HG02870 (cell line): Measurements from ENCODE around the gene SLCO2B1.

Experiments
- ATAC-seq: cut with Tn5 transposase; IDR thresholded peaks from one replicate; pipeline ENCODE4 v1.9.1; 2021; ENCODE audit warnings: mild to moderate bottlenecking, moderate library complexity; ENCODE audit not compliant: unreplicated experiment

The SLCO2B1 gene

DNA sequence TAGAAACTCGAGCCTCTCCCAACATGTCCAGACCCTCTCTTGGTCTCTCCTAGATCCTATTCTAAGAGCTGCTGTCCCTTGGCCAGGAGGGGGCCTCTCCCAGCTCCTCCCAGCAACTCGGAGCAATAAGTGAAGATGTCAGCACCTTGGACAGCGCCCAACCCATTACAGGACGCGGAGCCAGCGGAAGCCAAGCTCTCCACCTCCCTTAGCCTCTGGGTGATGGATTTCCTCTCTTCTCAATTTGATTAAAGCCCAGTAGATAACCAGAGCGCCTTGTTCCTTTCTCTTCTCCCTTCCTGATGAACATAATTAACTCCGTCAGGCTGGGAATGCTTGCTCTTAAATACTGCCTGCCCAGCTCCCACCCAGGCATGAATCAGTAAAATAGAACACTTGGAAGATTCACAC is 63.5 kb downstream of the SLCO2B1 start:
- ATAC-seq, result no peak

DNA sequence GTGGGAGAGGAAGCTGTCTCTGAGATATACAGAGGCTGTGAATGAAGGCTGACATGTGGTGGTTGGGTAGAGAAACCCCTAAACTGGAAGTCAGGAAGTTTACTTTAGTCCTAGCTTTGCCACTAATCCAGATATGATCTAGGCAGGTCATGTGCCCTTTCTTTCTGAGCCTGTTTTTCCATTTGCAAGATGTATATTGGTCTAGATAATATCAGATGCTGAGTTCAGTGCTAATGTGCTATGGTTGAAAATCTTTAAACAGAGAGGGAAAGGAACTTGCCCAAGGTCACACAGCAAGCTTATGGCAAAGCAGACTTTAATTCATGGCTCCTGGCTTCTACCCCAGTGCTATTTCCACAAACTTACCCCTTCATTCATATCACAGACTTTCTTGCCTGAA is 63.9 kb downstream of the SLCO2B1 start:
- ATAC-seq, result no peak

DNA sequence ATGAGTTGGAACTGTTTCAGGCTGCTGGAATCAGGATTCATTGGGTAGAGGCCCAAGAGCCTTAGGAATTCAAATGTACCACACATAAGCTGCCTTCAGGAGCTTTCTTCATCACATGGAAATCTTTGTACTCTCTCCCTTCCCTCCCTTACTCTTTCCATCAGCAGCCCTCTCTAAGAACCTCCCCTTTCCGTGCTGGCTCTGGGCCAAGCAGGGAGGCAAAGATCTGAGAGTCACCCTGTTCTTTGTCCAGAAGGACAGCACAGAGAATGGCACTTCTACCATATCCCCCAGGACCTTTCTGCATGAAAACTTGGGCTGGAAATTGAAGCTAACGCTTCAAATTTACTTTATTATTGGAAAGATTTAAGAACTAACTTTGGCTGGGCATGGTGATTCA is 69.0 kb downstream of the SLCO2B1 start:
- no peak for ATAC-seq

DNA sequence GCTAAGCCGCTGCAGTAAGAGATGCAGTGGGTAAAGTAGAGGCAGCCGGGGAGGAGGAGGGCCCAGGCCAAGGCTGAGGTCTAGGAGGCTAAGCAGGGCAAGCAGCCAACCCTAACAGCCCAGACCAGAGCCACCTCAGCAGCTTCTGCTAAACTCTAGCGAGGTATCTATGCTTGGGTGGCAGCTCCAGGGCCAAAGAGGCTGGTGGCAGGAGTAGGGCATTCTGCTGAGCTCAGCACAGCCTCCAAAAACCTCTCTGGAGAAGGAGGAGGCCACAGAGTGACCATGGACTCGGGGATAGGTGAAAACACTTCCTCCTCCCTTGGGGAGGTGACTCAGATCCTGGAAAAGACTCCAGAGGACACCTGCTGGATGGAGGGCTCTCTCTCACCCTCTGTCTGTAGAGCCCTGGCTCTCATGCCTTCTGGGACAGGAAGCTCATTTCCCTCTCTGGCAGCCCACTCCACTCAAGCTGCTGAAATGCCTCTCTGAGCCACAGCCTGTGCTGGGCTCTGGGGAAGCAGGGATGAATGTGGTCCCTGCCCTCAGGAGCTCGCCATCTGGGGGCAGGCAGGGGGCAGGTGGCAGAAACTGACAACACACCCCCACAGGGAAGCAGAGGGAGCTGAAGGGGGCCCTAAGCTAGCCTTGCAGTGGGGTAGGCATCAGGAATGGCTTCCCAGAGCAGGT is 73.2 kb downstream of the SLCO2B1 start:
- ATAC-seq, result no peak

DNA sequence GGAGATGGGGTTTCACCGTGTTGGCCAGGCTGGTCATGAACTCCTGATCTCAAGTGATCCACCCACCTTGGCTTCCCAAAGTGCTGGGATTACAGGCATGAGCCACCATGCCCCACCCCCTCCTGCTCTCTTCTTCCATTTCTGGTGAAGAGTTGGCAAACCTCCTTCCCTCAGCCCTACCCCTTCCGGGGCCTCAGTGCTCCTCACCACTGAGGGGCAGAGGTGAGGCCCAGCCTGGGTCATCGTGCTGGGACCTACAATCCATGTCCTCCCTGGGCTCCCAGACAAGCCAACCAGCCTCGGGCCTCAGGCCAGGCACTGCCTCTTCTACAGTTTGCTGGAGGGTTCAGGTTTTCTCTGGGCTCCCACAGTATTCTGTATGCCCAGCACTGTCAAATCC is 74.9 kb downstream of the SLCO2B1 start:
- no peak for ATAC-seq

DNA sequence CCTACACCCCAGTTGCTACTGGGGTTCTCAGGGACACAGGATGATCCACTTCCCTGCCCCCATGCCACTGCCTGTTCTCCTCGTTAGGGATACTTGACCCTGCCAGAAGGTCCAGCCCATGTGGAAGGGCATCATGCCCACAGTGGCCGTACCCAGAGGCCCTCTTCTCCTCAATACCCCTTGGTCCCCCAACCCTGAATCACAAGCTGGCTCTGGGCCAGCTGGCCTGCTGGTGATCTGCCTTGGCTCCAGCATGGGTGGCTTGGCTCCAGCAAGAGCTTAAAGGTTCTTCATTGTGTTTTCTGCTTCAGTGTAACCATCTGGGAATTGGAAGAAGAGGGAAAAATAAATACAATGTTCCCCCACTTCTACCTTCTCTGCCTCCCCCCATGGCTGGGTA is 78.6 kb downstream of the SLCO2B1 start:
- no peak for ATAC-seq

DNA sequence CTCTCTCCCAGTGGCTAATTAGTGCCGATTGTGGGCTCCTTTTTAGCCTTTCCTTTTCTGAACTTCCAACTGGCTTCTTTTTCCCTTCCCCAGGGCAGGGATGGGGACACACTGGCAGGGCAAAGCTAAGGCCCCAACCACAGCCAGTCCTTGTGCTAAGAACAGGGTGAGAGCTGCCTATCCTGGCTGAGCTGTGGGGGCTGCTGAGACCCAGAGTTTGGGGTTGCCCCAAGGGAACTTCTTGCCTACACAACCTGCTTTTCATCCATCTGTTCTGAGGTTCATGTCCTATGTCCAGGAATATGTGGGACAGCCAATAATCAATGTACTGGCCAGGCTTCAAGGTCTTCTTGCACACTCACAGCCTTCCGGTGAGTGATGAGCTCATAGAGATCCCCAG is 79.7 kb downstream of the SLCO2B1 start:
- ATAC-seq, result no peak

DNA sequence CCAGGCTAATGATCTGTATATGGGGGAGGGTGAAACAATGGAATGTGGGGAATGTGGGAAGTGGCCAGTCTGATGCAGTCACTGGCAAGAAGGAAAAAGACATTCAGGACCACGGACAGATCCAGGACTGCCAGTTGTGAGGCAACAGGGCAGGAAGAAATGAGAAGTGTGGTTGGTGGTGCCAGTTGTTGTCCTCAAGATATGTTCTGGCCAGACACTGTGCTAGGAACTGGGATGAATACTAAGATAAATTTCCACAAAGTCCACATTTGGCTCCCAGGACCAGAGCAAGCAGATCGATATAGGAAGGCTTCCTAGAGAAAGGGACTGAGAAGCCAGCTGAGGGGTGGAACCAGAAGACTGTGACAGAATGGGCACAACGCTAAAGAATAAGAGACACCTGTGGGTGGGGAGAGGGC is 82.9 kb downstream of the SLCO2B1 start:
- no peak for ATAC-seq

DNA sequence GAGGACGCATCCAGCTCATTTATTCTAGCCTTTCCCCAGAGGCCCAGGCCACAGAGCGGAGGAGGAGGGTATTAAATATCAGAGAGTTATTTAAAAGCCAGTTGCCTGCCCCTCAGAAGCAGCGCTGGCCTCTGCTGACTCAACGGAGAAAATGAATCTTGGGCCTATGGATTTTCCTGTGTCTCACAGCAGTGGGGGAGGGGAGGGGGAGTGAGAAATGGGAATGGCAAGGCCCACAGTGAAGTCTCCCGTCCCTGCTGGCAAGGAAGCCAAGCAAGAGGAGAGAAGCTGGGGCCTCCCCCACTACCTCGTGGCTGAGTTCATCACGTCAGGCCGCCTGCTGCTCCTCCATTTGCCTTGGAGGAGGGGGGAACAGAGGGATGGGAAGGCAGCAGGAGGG is 85.2 kb downstream of the SLCO2B1 start:
- no peak for ATAC-seq

DNA sequence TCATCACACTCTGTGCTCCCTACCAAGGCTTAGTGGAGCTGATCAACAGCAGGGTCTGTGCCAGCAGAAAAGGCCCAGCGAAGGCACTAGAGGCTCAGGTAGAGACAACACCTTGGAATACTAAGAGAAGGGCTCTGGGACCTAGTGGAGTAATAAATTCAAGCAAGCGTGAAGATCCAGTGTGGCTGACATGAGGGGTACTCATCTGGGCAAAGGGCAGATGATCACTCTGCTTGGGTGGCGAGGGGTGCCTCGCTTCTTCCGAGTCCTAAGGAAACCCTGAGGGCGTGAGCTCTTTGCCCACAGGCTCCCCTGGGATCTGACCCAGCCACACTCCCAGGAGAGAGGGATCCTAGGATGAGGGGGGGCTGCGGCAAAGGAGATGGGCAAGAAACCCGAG is 86.1 kb downstream of the SLCO2B1 start:
- no peak for ATAC-seq

DNA sequence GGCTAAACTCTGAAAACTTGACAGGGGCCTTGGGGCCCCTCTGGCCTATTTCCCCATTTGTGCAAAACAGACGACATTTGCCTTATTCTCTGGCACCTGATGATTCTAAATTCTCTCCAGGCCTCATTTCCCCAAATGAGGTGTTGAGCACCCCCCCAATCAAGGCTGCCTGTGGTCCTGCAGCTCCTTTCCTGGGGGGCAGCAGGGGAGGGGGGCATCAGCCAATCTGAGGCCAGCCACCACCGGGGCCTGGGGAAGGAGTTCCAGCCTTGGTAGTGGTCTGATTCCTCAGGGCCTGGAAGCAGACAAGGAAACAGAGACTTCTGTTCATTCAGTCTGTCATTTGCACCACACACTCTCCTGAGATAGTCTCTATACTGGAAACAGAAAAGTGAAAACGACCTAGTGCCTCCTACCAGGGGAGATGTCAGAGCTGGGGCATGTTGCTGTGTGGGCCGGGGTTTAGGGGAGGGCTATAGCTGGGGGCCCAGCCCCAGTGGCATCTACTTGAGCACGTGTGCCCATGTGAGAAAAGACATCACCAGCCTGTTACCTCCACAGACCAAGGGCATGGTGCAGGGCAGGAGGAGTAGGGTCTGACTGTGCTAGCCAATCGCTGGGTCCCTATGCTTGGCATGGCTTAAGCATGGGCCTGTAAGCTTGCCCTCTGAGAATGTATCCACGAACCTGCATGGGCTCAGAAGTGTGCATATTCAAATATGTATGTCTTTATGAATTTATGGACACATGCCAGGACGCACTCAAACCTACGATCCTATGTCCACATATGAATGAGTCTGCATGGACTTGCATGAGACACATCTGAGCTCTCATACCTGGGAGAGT is 87.9 kb downstream of the SLCO2B1 start:
- no peak for ATAC-seq

DNA sequence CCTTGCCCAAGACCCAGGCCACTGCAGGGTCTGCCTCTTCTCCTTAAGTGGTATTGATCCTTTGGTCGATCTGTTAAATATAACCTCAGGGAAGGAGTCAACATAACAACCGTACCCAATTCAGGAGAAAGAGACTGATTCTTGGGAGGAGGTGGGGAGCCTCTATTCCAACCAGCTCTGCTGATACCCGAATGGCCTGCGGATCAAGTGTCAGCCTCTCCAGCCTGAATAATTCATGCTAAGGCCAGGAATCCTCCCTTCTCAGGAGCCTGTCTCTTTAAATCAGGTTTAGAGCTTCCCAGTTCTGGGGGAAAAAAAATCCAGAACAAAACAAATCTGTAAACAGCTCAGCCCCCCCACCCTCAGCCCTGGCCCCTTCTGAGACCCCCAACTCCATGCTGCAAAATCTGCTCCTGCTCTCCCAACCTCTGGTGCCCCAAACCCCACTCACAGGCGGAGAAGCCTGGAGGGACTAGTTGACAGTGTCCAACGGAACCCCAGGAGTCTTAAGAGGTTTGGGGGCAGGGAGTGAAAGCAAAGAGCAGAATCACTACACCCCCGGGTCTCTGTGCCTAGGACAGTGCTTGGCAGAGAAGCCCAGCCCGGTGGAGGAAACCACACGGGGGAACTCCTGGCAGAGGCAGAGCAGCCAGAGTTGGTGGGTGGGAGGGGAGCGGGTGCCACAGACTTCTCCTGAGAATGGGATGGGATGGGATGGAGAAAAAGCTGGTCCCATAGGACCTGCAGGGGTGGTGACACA is 88.8 kb downstream of the SLCO2B1 start:
- no peak for ATAC-seq

DNA sequence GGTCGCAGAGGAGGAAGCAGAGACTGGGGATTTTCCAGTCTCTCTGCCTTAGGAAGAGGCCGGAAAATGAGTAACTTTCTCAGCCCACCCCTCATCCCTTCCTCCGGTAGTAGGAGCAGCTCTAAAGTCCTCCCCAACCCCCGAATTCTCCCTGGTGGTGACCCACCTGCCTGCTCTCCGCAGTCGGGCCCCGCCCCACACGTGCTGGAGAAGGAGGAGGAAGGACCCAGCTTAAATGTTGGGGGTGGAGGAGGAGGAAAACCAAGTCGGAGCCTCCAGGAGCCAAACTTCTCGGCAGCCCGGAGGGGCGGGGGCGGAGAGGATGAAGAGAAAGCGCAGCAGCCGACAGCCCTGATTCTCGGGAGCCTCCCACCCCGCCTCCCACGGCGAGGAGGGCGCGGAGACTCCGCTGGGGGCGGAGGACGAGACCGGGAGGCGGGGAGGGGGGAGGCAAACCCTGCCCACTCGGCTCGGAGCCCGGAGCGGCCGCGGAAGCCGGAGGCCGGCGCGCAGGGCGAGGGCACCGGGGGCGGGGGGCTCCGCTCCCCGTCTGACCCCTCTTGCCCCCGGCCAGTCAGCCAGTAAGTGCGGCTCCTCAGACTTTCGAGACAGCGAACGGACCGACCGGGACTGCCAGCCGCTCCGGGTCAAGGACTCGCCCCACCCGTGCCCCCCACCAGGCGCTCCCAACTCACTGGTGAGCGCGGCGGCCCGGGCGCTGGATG is 89.6 kb downstream of the SLCO2B1 start, which contains the start of gene TPBGL:
Gene TPBGL, plus strand, starts transcription at position 464 of the 725 bp plus-strand sequence. CDS start 276 bp downstream, outside the sequence.
- ATAC-seq, result no peak

DNA sequence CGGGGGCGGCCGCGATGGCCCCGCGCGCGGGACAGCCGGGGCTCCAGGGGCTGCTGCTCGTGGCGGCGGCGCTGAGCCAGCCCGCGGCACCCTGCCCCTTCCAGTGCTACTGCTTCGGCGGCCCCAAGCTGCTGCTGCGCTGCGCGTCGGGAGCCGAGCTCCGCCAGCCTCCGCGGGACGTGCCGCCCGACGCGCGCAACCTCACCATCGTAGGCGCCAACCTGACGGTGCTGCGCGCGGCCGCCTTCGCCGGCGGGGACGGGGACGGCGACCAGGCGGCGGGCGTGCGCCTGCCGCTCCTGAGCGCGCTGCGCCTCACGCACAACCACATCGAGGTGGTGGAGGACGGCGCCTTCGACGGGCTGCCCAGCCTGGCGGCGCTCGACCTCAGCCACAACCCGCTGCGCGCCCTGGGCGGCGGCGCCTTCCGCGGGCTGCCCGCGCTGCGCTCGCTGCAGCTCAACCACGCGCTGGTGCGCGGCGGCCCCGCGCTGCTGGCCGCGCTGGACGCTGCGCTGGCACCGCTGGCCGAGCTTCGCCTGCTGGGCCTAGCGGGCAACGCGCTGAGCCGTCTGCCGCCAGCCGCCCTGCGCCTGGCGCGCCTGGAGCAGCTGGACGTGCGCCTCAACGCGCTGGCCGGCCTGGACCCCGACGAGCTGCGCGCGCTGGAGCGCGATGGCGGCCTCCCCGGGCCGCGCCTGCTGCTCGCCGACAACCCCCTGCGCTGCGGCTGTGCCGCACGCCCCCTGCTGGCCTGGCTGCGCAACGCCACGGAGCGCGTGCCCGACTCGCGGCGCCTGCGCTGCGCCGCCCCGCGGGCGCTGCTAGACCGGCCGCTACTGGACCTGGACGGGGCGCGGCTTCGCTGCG is 90.4 kb downstream of the SLCO2B1 start:
- peak; percentile 71 for ATAC-seq

DNA sequence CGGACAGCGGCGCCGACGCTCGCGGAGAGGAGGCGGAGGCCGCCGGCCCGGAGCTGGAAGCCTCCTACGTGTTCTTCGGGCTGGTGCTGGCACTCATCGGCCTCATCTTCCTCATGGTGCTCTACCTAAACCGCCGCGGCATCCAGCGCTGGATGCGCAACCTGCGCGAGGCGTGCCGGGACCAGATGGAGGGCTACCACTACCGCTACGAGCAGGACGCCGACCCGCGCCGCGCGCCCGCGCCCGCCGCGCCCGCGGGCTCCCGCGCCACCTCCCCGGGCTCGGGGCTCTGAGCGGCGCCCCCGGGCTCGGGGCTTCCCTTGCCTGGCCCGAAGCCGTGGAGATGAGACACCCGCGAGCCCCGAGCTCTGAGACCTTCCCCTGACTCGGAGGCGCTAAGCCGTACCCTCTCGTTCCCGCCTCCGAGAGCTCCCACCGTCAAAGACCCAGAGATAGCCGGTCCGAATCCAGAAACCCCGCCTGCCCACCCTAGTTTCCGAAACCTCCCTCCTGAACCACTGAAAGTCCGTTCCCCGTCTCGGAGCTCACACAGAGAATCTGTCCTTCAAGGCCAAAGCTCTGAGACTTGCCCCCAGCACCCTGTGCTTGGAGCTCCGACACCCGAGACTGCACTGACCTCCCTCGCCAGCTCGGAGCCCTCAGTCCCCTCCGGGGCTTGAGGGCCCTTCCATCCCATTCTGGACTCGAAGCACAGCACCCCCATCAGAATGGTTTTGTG is 91.2 kb downstream of the SLCO2B1 start:
- peak; percentile 9 for ATAC-seq

DNA sequence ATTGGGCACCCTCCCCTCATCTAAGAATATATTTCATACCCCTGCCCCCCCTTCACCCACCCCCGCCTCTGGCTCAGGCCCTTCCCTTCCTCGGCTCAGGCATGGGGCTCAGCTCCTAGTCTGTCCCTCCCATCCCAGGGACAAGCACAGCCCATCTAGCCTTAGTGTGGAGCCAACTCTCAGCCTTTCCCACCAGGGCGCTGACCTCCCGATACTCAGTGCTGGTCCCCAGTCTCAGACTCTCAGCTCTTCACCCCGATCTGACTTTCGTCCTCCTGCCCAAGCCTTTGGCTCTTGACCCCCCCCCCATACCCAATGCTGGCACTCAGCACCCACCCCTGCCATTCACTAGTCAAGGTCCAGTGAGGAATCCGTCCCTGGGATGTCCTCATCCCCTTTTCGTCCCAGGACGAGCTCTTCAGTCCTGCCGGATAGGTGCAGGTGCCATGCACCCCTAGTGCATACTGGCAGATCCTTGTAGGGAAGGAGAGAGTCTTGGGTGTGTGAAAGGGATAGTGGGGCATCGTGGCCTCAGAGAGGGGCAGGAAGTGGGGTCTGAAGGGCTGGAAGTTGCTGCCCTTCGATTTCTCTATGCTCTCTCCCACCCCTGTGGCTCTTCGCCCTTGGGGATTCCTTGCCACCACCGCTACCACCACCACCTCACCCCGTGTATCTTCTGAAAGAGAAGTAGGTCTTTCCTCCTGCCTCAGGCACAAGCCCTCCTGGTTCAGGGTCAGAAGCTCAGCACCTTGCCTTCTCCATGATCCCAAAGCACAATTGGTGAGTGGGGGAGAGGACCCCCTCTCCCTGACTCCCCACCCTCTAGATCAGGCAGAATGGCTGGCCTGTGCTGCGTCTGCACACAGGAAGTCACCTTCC is 92.1 kb downstream of the SLCO2B1 start:
- no peak for ATAC-seq

DNA sequence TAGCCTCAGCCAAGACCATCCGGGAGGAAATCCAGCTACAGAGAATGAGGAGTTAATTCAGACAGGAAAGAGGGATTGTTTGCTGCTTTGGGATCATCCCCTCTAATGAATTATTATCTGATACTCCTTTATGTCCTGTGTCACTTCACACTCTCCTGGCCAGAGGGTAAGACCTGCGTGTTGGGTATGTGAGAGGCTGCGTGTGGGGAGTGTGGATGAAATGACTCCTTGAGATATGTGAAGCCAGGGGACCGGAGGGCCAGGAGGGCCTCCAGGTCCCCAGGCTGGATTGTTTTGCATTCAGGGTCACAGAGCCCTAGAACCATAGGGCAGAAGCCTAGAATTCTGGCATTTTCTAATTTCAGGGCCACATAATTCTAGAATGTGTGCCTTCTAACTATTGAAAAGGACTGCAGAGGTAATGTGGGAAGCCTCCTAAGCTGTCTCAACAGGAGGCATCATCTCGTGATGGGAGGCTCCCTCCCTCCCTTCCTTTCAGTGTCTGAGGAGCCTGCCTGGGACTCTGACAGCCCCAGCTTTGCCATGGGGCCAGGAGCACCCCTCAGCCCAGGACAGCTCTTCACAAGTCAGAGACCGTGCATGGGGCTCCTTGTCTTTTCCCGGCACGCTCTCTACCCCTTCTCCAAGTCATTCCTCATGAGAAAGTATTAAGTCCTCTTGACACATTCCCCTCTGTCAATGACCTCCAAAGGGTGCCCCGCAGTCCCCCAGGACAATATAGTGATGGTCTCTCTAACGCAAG is 93.3 kb downstream of the SLCO2B1 start:
- no peak for ATAC-seq
